Dermis blood vessel endothelial cell (primary cell): ENCODE measurements around the gene LENEP. TPM values are rescaled to one million over a fixed set of nuclear protein-coding genes. Genes with fewer than 3 reads are reported as not detected.

Experiments
- DNase-seq: peaks from one replicate; pipeline ENCODE4 v3.0.0; 2010
- total RNA-seq: library from RNA; depleted of rRNA; stranded (reverse); fragments of >200 nt; gene quantifications from 2 replicates; pipeline ENCODE4 v1.2.3, GENCODE V29; 2014

The LENEP gene
- total RNA-seq, 1 donor from 2014 or later, result not detected

GRCh38 chr1:154999571-155000410, 6.4 kb downstream of the LENEP start:
- no peak for DNase-seq

- peak; percentile 26 for DNase-seq
Measured at GRCh38 chr1:155000411-155000725, 7.0 kb downstream of the LENEP start.

GRCh38 chr1:155000726-155001424, 7.5 kb downstream of the LENEP start:
- DNase-seq, result peak; percentile 88

GRCh38 chr1:155001425-155001674, 8.0 kb downstream of the LENEP start:
- DNase-seq, result no peak

- DNase-seq, result peak; percentile 100
Measured at GRCh38 chr1:155001675-155002463, 8.5 kb downstream of the LENEP start.

- peak; percentile 51 for DNase-seq
Measured at GRCh38 chr1:155002464-155003226, 9.3 kb downstream of the LENEP start, which contains the start of gene ZBTB7B. TSS of gene ZBTB7B (plus strand) at chr1:155002802. CDS start at chr1:155014661, 11,859 bp downstream.

- DNase-seq, result peak; percentile 39
Measured at GRCh38 chr1:155003227-155003765, 9.9 kb downstream of the LENEP start.

GRCh38 chr1:155003766-155004351, 10.5 kb downstream of the LENEP start:
- peak; percentile 39 for DNase-seq

- DNase-seq, result no peak
Measured at GRCh38 chr1:155004352-155005075, 11.1 kb downstream of the LENEP start.

GRCh38 chr1:155005076-155006011, 12.0 kb downstream of the LENEP start:
- DNase-seq, result no peak

GRCh38 chr1:155006601-155007101, 13.3 kb downstream of the LENEP start:
- DNase-seq, result peak; percentile 34

- no peak for DNase-seq
Measured at GRCh38 chr1:155007251-155007828, 14.0 kb downstream of the LENEP start.

GRCh38 chr1:155008015-155008941, 14.9 kb downstream of the LENEP start:
- no peak for DNase-seq

GRCh38 chr1:155009221-155009711, 15.9 kb downstream of the LENEP start:
- DNase-seq, result no peak

GRCh38 chr1:155009742-155010141, 16.4 kb downstream of the LENEP start:
- DNase-seq, result no peak

GRCh38 chr1:155010211-155010918, 17.0 kb downstream of the LENEP start:
- no peak for DNase-seq

GRCh38 chr1:155011004-155011416, 17.6 kb downstream of the LENEP start:
- no peak for DNase-seq
